GM12873 (cell line): Measurements from ENCODE around the gene ALPI.

Source experiments
- CTCF ChIP-seq: IDR thresholded peaks from 2 replicates; pipeline ENCODE4 v1.5.1; 2012; ENCODE audit warnings: low read depth, mild to moderate bottlenecking, moderate library complexity, low read length, control low read depth; ENCODE audit not compliant: insufficient read depth; ENCODE audit errors: missing control alignments

Gene ALPI

GRCh38 chr2:232420073-232420454, 35.9 kb upstream of the ALPI start:
- TF ChIP-seq CTCF: no peak

- peak; percentile 1 for TF ChIP-seq CTCF
Measured at GRCh38 chr2:232420463-232421188, 35.3 kb upstream of the ALPI start.

GRCh38 chr2:232421189-232421785, 34.7 kb upstream of the ALPI start:
- TF ChIP-seq CTCF: no peak

- TF ChIP-seq CTCF: no peak
Measured at GRCh38 chr2:232422051-232422450, 33.9 kb upstream of the ALPI start.

- no peak for TF ChIP-seq CTCF
Measured at GRCh38 chr2:232431705-232432590, 24.0 kb upstream of the ALPI start.

- TF ChIP-seq CTCF: no peak
Measured at GRCh38 chr2:232432598-232433184, 23.3 kb upstream of the ALPI start.

- TF ChIP-seq CTCF: no peak
Measured at GRCh38 chr2:232434091-232434490, 21.9 kb upstream of the ALPI start.
